ENCODE results near the gene CACNA1S. TPM values are rescaled to one million over a fixed set of nuclear protein-coding genes. Genes with fewer than 3 reads are reported as not detected.

Gene CACNA1S
- total RNA-seq, 6 experiments from 2014 or later, result not detected

- Mint-ChIP-seq H3K36me3 (ENCODE audit: low read depth) (no peaks in the 10 kb centered on the region), H3K27me3 (ENCODE audit: insufficient read depth) (peaks cover 31% of the 10 kb centered on the region), H3K9me3 (no peaks in the 10 kb centered on the region), H3K4me3 (no peak overlapping the region), H3K4me1 (ENCODE audit: low read depth) (no peaks in the 10 kb centered on the region), H3K27ac (no peak overlapping the region)
- no peak for TF ChIP-seq CTCF (IDR thresholded peaks at IDR 0.05)
- no peak for DNase-seq
Measured at GRCh38 chr1:201008666-201009360, 103.4 kb downstream of the CACNA1S start.

- Mint-ChIP-seq H3K27me3 (ENCODE audit: insufficient read depth) (peaks cover 22% of the 10 kb centered on the region), H3K4me1 (ENCODE audit: low read depth) (no peaks in the 10 kb centered on the region), H3K27ac (no peak overlapping the region), H3K9me3 (no peaks in the 10 kb centered on the region), H3K36me3 (ENCODE audit: low read depth) (no peaks in the 10 kb centered on the region), H3K4me3 (no peak overlapping the region)
- DNase-seq, result no peak
- TF ChIP-seq CTCF (IDR thresholded peaks at IDR 0.05), result no peak
Measured at GRCh38 chr1:201007481-201007880, 104.7 kb downstream of the CACNA1S start.

DNA sequence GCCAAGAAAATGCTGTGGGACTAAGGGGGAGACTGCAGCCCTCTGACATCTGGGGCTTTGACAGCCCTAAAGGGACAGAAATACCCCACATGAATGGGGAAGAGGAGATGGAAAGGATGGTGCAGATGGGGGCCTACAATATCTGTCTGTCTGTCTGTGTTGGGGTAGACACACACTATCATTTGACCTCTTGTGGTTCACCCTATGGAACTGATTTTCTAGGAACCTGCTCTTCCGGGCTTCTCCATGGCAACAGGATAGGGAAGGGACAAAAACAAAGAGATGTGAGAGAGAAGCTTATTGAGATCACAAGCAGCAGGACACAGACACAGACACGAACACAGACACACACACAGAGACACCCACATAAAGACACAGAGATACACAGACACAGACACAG is 105.8 kb downstream of the CACNA1S start:
- H3K4me3 Mint-ChIP-seq, result no peak overlapping the region
- peaks cover 22% of the 10 kb centered on the region for H3K27me3 Mint-ChIP-seq (ENCODE audit: insufficient read depth)
- no peak for TF ChIP-seq CTCF (IDR thresholded peaks at IDR 0.05)
- no peaks in the 10 kb centered on the region for H3K4me1 Mint-ChIP-seq (ENCODE audit: low read depth)
- DNase-seq, result no peak
- H3K36me3 Mint-ChIP-seq (ENCODE audit: low read depth), result no peaks in the 10 kb centered on the region
- no peak overlapping the region for H3K27ac Mint-ChIP-seq
- H3K9me3 Mint-ChIP-seq, result no peaks in the 10 kb centered on the region

GRCh38 chr1:201004732-201005131 is 107.5 kb downstream of the CACNA1S start:
- Mint-ChIP-seq H3K27ac (no peak overlapping the region), H3K4me1 (ENCODE audit: low read depth) (no peaks in the 10 kb centered on the region), H3K4me3 (no peak overlapping the region), H3K27me3 (ENCODE audit: insufficient read depth) (peaks cover 26% of the 10 kb centered on the region), H3K36me3 (ENCODE audit: low read depth) (no peaks in the 10 kb centered on the region), H3K9me3 (no peaks in the 10 kb centered on the region)
- DNase-seq, result no peak
- no peak for TF ChIP-seq CTCF (IDR thresholded peaks at IDR 0.05)

GRCh38 chr1:201004154-201004553 is 108.1 kb downstream of the CACNA1S start:
- Mint-ChIP-seq H3K4me1 (ENCODE audit: low read depth) (no peaks in the 10 kb centered on the region), H3K27me3 (ENCODE audit: insufficient read depth) (peaks cover 27% of the 10 kb centered on the region)
- DNase-seq, result no peak

More at GRCh38 chr1:201004154-201004553, 108.1 kb downstream of the CACNA1S start:
- no peaks in the 10 kb centered on the region for H3K36me3 Mint-ChIP-seq (ENCODE audit: low read depth)
- TF ChIP-seq CTCF (IDR thresholded peaks at IDR 0.05), result no peak
- no peak overlapping the region for H3K4me3 Mint-ChIP-seq
- no peaks in the 10 kb centered on the region for H3K9me3 Mint-ChIP-seq
- H3K27ac Mint-ChIP-seq, result no peak overlapping the region
